Activated CD4-positive, alpha-beta T cell treated with anti-CD3 and anti-CD28 coated beads, Interleukin-2, amount 10 ng/mL, durations not matched to agents 24 days and 14 days (primary cell): ENCODE measurements around the gene AHDC1. TPM values are rescaled to one million over a fixed set of nuclear protein-coding genes. Genes with fewer than 3 reads are reported as not detected.

Experiments used
- DNase-seq: peaks from one replicate; pipeline ENCODE4 v3.0.0; 2022
- H3K27ac Mint-ChIP-seq: one replicate; pipeline ENCODE4 v1.8.0; 2022; ENCODE audit warnings: mild to moderate bottlenecking, mixed read lengths
- H3K27me3 Mint-ChIP-seq: one replicate; pipeline ENCODE4 v1.8.0; 2022; ENCODE audit warnings: mixed read lengths
- H3K36me3 Mint-ChIP-seq: one replicate; pipeline ENCODE4 v1.8.0; 2022; ENCODE audit warnings: low read depth, mild to moderate bottlenecking, mixed read lengths
- H3K4me1 Mint-ChIP-seq: one replicate; pipeline ENCODE4 v1.8.0; 2021; ENCODE audit warnings: mixed read lengths
- H3K4me3 Mint-ChIP-seq: one replicate; pipeline ENCODE4 v1.8.0; 2022; ENCODE audit warnings: mild to moderate bottlenecking, moderate library complexity, mixed read lengths
- H3K9me3 Mint-ChIP-seq: one replicate; pipeline ENCODE4 v1.8.0; 2021; ENCODE audit warnings: mixed read lengths
- intact Hi-C: fragments of 100-400 bp; cut with micrococcal nuclease; formaldehyde crosslinking; loops from one replicate; pipeline ENCODE4 v1.15.1; 2023
- total RNA-seq: library from RNA; stranded (reverse); gene quantifications from 2 replicates; pipeline ENCODE4 v1.2.3, GENCODE V29; 2022

The AHDC1 gene
- total RNA-seq, 1 donor from 2014 or later = 33.9 TPM

DNA sequence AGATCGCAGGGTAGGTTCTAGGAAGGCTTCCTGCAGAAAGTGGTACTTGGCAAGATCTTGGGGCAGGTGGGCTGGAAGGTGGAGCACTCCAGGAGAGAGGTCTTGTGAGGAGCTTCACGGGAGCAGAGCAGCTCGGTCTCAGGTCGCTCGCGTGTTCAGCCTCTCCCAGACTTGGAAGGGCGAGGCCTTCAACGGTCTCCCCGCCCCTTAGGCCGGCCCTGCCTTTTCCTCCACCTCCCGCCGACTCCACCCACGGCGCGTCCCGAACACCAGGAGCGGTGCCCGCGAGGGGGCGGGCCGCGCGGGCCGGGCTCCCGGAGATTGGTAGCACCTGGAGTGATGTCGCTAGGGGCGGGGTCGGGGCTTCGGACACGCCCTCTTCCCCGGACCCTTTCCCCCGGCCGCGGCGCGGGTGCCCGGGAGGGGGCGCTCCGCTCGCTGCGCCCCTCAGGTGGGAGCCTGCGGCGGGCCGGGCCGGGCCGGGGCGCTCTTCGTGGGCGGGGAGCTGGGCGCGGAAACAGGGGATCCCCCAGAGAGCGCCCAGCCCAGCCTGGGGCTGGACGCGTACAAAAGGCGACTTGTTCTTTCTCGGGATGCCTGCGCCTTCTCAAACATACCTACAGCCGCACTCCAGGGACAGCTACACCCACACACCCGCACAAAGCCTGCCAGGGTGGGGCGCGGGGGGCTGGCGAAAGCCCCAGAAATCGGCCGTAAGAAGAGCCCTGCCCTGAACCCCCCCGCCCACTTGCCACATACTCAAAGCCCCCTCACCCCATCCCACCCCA lies 35.5 kb downstream of the AHDC1 start:
- DNase-seq = peak; percentile 99
- intact Hi-C loops = loop anchor here (1.0 to 2.0 kb wide), 4 partner anchors 12 to 95 kb away; partner anchors contain the start of gene AHDC1
- no peaks in the 10 kb centered on the region for H3K9me3 Mint-ChIP-seq
- H3K36me3 Mint-ChIP-seq = peaks cover 4% of the 10 kb centered on the region
- H3K4me3 Mint-ChIP-seq = peak overlapping the region; percentile 76
- H3K27me3 Mint-ChIP-seq = no peaks in the 10 kb centered on the region
- peak overlapping the region; percentile 43 for H3K27ac Mint-ChIP-seq
- peaks cover 25% of the 10 kb centered on the region for H3K4me1 Mint-ChIP-seq

DNA sequence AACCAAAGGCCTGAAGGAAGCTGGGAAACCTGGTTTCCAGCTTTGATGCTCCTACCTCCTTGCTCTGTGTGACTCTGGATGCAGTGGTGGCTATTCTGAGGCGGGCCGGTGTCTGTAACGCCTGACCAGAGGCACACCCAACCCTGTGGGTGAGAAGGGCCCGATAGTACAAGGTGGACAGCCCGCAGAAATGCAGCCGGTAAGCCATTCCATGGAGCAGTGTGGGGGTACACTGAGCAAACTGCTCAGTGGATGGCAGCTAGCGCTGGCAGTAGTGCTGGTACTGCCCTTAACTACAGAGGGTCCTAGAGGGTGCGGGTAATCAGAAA lies 36.0 kb downstream of the AHDC1 start:
- Mint-ChIP-seq H3K27me3 (no peaks in the 10 kb centered on the region), H3K4me3 (peak overlapping the region; percentile 49), H3K4me1 (peaks cover 25% of the 10 kb centered on the region), H3K27ac (no peak overlapping the region), H3K36me3 (peaks cover 4% of the 10 kb centered on the region), H3K9me3 (no peaks in the 10 kb centered on the region)
- intact Hi-C loops = loop anchor here (1.0 to 2.0 kb wide), 4 partner anchors 12 to 95 kb away; partner anchors contain the start of gene AHDC1
- no peak for DNase-seq

DNA sequence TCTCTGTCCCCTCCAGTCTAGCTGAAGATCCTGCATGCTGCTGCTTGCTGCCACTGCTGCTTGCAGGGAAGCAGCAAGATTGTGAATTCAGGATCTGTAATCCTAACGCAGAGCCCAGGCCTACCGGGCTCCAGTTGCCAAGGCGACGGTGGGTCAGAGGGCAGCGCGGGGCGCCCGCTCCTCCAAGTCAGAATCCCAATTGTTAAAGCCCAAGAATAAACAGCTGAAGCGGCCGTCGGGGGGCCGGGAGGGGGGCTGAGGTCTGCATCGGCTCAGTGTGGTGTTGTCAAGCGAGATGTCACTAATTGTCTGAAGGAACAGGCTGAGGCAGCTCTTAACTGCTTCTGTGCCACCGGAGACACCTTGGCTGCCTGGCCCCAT lies 36.8 kb downstream of the AHDC1 start:
- peaks cover 4% of the 10 kb centered on the region for H3K36me3 Mint-ChIP-seq
- H3K27ac Mint-ChIP-seq = no peak overlapping the region
- H3K9me3 Mint-ChIP-seq = no peaks in the 10 kb centered on the region
- peaks cover 25% of the 10 kb centered on the region for H3K4me1 Mint-ChIP-seq
- intact Hi-C loops = no loop called here
- H3K27me3 Mint-ChIP-seq = no peaks in the 10 kb centered on the region
- no peak for DNase-seq
- H3K4me3 Mint-ChIP-seq = no peak overlapping the region

DNA sequence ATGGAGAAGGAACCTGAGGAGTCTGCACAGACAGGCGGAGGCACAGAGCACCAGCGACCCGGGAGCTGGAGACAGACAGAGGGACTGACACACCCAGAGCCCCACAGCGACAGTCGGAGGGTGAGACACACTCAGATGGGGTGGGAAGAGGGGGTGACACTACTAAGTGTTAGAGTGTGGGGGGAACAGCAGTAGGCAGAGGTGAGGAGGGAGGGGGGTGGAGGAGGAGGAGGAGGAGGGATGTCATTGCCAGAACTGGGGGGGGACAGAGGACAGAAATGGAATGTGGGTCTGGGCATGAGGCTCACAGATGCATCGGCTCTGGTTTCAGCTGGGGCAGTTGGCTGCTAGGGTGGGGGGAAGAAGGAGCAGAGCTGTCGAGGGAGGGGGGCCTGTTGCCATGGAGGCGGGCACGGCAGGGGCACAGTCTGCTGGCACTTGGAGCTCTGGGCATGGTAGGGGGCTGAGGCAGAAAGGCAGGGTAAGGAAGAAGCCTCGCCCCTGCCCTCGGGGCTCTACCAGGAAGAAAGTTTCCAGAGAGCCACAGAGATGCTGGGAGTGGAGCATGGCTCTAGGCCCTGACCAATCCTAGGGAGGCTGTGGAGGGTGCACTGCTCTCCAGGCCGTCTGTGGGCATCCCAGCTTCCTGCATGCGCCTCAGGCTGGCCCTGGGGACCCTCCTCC lies 37.3 kb downstream of the AHDC1 start:
- Mint-ChIP-seq H3K36me3 (peaks cover 4% of the 10 kb centered on the region), H3K4me1 (peaks cover 27% of the 10 kb centered on the region), H3K27me3 (no peaks in the 10 kb centered on the region), H3K4me3 (no peak overlapping the region), H3K9me3 (no peaks in the 10 kb centered on the region), H3K27ac (no peak overlapping the region)
- DNase-seq = no peak
- intact Hi-C loops = no loop called here

DNA sequence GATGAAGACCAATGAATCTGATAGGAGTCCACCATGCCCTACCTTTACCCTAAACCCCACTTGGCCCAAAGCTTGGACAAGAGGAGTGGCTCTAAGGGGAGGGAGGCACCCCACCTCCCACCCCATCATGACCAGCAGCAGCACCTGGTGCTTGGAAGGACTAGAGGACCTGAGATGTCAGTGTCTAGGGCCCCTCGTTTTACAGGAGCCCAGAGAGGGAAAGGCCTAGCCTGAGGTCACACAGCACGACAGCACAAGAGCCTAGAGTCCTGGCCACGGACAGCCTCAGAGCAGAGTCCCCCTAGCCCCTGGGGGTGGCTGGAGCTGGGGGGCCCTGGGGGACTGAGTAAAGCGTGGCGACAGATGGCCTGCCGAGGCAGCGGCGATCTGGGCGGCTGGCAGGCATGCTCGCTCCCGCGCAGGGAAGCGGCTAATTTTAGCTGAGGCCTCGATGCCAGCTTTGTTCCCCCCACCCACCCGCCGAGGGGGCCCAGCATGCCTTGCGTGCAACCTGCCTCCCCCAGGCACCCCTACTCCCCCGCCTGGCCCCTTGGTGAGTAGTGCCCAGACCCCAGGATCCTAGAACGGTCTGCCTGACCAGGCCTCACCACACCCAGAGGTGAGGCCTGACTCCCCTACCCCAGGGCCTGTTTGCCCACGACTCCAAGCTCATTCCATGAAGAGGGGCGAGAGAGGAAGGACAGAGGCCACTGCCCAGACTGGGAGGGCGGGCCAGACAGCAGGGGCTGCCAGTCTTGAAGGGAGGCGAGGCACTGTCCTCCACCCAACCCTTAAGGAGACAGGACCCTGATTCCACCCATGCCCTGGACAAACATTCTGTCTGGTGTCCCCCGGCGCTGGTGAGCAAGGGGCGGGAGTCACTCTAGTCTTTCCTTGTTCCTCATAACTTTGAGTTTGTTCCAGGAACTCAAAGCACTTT lies 39.0 kb downstream of the AHDC1 start:
- intact Hi-C loops = no loop called here
- Mint-ChIP-seq H3K27ac (no peak overlapping the region), H3K27me3 (no peaks in the 10 kb centered on the region), H3K9me3 (no peaks in the 10 kb centered on the region), H3K36me3 (peaks cover 4% of the 10 kb centered on the region), H3K4me3 (no peak overlapping the region), H3K4me1 (peaks cover 31% of the 10 kb centered on the region)
- DNase-seq = no peak

DNA sequence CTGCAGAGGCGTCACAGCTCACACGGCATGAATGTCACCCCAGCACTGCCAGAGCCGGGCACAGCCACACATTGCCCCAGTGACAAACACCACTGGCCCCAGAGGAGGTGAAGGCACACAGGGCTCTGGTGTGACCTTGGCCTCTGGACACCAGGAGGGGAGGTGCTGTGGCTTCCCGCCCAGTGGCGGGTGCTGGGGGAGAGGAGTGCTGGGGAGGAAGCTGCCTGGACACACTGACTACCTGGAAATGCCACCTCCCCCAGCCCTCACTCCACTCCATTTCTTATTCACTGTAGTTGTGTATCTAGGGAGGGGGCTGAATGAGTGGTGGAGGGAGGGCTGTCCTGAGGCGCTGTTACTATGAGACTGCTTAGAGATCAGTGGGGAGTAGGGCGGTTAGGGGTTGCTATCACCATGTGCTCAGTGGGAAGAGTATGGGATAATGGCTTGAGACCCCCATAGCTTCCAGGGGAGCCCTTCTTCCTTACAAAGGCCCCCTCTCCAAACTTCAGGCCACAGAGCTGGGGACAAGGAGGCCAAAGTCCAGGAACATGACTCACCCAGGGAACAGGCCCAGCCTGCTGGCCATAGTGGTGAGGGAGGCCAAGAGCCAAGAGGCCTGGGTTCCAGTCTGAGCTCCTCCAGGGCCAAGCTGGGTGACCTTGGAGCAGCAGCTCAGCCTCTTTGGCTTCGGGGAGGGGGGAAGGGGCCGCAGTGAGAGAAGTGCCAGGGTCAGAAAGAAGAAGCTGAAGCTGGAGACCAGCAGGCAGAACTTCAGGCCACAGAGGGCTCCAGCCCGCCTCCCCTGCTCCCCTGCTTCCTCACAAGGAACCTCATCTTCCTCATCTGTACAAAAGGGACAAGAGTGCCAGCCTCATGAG lies 40.1 kb downstream of the AHDC1 start:
- peaks cover 4% of the 10 kb centered on the region for H3K36me3 Mint-ChIP-seq
- H3K4me3 Mint-ChIP-seq = no peak overlapping the region
- H3K27me3 Mint-ChIP-seq = no peaks in the 10 kb centered on the region
- H3K4me1 Mint-ChIP-seq = peaks cover 28% of the 10 kb centered on the region
- peak overlapping the region; percentile 47 for H3K27ac Mint-ChIP-seq
- H3K9me3 Mint-ChIP-seq = no peaks in the 10 kb centered on the region
- DNase-seq = no peak
- intact Hi-C loops = no loop called here

DNA sequence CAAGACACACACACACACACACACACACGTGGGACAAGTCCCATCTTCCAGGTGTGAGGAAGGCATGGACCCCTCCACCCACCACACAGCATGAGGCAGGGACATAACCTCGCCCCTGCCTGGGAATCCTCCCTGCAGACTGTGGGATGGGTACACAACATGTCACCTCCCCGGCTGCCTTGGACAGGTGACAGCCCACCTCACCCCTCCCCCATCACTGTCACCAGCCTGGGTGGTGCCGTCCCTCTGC lies 40.7 kb downstream of the AHDC1 start:
- no peak overlapping the region for H3K4me3 Mint-ChIP-seq
- no peak for DNase-seq
- H3K4me1 Mint-ChIP-seq = peaks cover 26% of the 10 kb centered on the region
- H3K27me3 Mint-ChIP-seq = no peaks in the 10 kb centered on the region
- H3K27ac Mint-ChIP-seq = no peak overlapping the region
- no peaks in the 10 kb centered on the region for H3K9me3 Mint-ChIP-seq
- intact Hi-C loops = no loop called here
- peaks cover 4% of the 10 kb centered on the region for H3K36me3 Mint-ChIP-seq

DNA sequence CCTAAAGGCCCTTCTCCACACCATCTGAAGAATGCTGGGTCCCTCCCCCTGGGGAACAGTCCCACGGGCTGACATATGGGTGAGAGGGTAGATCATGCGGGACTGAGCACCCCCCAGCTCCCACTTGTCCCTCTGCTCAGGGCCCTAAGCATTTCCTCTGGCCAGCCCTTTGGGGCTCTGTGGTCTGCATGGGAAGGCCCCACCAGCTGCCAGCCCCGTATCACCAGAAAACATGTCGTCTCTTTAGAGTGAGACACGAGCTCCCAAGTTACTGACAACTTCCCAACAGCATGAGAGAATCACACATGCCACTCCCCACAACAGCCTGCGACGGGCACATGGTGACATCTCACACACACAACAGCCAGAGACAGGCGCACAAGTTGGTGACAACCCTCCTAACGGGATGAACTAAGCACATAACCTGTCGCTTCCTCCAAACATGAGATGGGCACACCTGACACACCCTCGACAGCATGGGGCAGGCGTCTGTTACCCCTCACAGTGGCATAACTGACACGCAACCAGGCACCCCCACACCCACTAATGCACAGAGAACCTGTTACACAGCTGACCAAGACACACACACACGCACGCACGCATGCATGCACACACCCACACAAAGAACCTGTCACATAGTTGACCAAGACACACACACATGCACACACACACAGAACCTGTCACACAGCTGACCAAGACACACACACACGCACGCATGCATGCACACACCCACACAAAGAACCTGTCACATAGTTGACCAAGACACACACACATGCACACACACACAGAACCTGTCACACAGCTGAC lies 41.2 kb downstream of the AHDC1 start:
- Mint-ChIP-seq H3K4me3 (no peak overlapping the region), H3K9me3 (no peaks in the 10 kb centered on the region), H3K27me3 (no peaks in the 10 kb centered on the region), H3K36me3 (peaks cover 4% of the 10 kb centered on the region), H3K4me1 (peaks cover 24% of the 10 kb centered on the region), H3K27ac (no peak overlapping the region)
- intact Hi-C loops = no loop called here
- no peak for DNase-seq

DNA sequence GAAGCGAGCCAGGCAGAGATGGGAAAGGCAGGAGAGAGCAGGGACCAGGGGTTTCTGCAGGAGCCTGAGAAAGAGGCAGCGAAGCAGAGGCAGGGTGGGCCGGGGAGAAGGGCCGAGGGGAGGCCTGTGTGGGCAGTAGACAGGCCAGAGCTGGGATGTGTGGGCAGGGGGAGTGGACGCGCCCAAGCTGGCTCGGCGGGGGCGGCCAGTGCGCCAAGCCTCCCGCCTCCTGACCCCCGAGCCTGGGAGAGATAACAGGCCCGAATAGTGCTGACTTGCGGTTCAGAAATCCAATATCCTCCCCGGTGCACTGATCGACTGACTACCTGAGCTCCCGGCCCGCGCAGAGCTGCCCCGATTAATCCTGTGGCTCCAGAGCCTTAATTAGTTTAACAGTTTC lies 41.9 kb downstream of the AHDC1 start:
- Mint-ChIP-seq H3K27ac (no peak overlapping the region), H3K4me1 (peaks cover 30% of the 10 kb centered on the region), H3K4me3 (no peak overlapping the region), H3K9me3 (no peaks in the 10 kb centered on the region), H3K36me3 (peaks cover 4% of the 10 kb centered on the region), H3K27me3 (no peaks in the 10 kb centered on the region)
- DNase-seq = no peak
- intact Hi-C loops = no loop called here

DNA sequence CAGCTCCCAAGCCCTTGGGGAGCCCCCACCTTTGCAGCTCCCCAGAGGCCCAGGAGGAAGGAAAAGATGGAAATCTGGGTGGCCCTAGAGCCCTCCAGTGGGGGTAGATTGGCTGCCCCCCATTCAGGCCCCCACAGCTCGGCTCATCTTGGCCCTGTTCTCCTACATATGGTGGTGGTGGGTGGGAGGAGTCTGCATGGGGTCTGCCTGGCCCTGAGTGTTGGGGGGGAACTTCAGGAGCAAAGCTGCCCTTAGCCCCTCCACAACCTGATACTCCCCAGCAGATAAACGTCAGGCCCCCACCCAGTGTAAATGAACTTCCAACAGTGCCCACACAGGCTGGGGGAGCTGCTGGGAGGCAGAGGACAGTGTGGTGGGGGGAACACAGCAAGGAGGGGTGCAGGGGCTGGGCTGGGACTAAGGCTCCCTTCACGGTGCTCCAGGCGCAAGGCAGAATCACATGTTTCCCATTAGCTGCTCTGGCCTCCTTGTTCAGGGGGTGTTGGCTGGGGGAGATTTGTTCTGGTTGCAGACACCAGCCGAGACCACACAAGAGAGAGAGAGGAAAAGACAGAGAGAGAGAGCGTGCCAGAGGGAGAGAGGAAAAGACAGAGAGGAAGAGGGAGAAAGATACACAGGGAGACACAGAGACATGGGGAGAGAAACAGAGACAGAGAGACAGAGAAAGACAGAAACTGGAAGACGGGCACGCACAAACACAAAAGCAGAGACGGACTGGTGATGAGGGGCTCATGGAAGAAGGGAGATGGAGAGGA lies 42.6 kb downstream of the AHDC1 start:
- no peak overlapping the region for H3K4me3 Mint-ChIP-seq
- no peaks in the 10 kb centered on the region for H3K9me3 Mint-ChIP-seq
- H3K36me3 Mint-ChIP-seq = peaks cover 4% of the 10 kb centered on the region
- H3K27me3 Mint-ChIP-seq = no peaks in the 10 kb centered on the region
- intact Hi-C loops = no loop called here
- no peak overlapping the region for H3K27ac Mint-ChIP-seq
- DNase-seq = no peak
- H3K4me1 Mint-ChIP-seq = peaks cover 35% of the 10 kb centered on the region

DNA sequence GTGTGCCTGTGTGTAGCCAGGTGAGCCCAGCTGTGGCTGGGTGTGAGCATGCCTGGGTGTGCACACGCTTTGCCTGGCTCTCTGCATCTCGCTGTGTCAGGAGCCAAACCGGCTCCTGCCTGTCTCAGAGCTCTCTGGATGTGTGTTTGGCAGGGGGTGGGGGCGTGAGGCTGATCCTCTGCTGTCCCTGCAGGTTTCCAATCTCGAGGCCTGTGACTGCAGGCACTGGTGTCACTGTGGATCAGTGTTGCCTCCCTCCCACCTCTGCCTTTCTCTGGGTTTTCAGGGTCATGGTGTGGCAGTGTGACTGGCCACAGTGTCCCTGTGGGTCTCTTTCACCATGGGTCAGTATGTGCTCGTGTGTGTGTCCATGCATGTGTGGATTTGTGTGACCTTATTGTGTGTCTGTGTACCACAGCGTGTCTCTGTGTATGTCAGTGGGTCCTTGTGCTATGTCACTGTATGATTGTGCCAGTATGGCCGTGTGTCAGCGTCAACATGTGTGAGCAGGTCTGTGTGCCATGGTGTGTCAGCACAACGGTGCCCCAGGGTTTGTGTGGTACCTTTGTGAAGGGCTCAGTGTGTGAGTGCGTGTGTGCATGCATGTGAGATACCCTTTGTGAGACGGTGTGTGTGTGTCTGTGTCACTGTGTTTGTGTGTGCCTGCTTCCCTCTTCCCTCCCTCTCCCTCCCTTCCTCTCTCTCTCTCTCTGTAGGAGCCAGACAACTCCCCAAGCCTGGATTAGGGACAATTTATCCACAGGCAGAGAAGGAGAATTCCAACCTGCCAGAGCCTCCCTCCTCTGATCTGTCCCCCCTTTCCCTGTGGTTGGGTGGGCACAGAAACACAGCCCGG lies 43.4 kb downstream of the AHDC1 start:
- no peak for DNase-seq
- Mint-ChIP-seq H3K36me3 (peaks cover 2% of the 10 kb centered on the region), H3K27me3 (no peaks in the 10 kb centered on the region), H3K4me1 (peaks cover 36% of the 10 kb centered on the region), H3K9me3 (no peaks in the 10 kb centered on the region), H3K27ac (no peak overlapping the region), H3K4me3 (no peak overlapping the region)
- intact Hi-C loops = no loop called here
